Measurements from ENCODE around the gene SCRN1.

GRCh38 chr7:29906200-29907022 is 83.2 kb downstream of the SCRN1 start:
- TF ChIP-seq CTCF (IDR thresholded peaks at IDR 0.05) (no peak), ZFX (IDR thresholded peaks at IDR 0.05; ENCODE audit: borderline replicate concordance) (no peak)
